Measurements from ENCODE around the gene MAPK8.

MAPK8 gene

GRCh38 chr10:48459270-48460150, 153.0 kb downstream of the MAPK8 start:
- DNase-seq (ENCODE audit: low read depth, low spot score): no peak

GRCh38 chr10:48460182-48460581, 153.7 kb downstream of the MAPK8 start:
- DNase-seq (ENCODE audit: low read depth, low spot score): no peak

- no peak for DNase-seq (ENCODE audit: low read depth, low spot score)
Measured at GRCh38 chr10:48461623-48462481, 155.4 kb downstream of the MAPK8 start.

- DNase-seq (ENCODE audit: low read depth, low spot score): no peak
Measured at GRCh38 chr10:48462482-48463020, 156.1 kb downstream of the MAPK8 start.

- no peak for DNase-seq (ENCODE audit: low read depth, low spot score)
Measured at GRCh38 chr10:48463318-48464003, 157.0 kb downstream of the MAPK8 start.

GRCh38 chr10:48464121-48464870, 157.8 kb downstream of the MAPK8 start:
- no peak for DNase-seq (ENCODE audit: low read depth, low spot score)

- no peak for DNase-seq (ENCODE audit: low read depth, low spot score)
Measured at GRCh38 chr10:48464871-48465736, 158.6 kb downstream of the MAPK8 start.

- DNase-seq (ENCODE audit: low read depth, low spot score): no peak
Measured at GRCh38 chr10:48465860-48466521, 159.5 kb downstream of the MAPK8 start.

- DNase-seq (ENCODE audit: low read depth, low spot score): no peak
Measured at GRCh38 chr10:48466611-48467240, 160.2 kb downstream of the MAPK8 start.

GRCh38 chr10:48467669-48468068, 161.2 kb downstream of the MAPK8 start:
- no peak for DNase-seq (ENCODE audit: low read depth, low spot score)

GRCh38 chr10:48468130-48468790, 161.8 kb downstream of the MAPK8 start:
- no peak for DNase-seq (ENCODE audit: low read depth, low spot score)

- DNase-seq (ENCODE audit: low read depth, low spot score): no peak
Measured at GRCh38 chr10:48468866-48469511, 162.5 kb downstream of the MAPK8 start.

GRCh38 chr10:48469516-48470020, 163.1 kb downstream of the MAPK8 start:
- no peak for DNase-seq (ENCODE audit: low read depth, low spot score)

- DNase-seq (ENCODE audit: low read depth, low spot score): no peak
Measured at GRCh38 chr10:48470115-48470892, 163.8 kb downstream of the MAPK8 start.

- DNase-seq (ENCODE audit: low read depth, low spot score): no peak
Measured at GRCh38 chr10:48470893-48471805, 164.7 kb downstream of the MAPK8 start.
